Heart right ventricle (tissue), 16 donors: ENCODE data around the gene ZFY. TPM values are rescaled to one million over a fixed set of nuclear protein-coding genes. Genes with fewer than 3 reads are reported as not detected.

Source experiments
- ATAC-seq, 8 donors: fragments of 200-7000 bp; cut with Tn5 transposase; one replicate each; pipeline ENCODE4 v1.9.1; 2020; ENCODE audit warnings: mild to moderate bottlenecking in 8 of 8, moderate library complexity in 8 of 8, moderate number of reproducible peaks in 1 of 8
- DNase-seq, 2 donors: peaks; one replicate each; pipeline ENCODE4 v3.0.0-alpha.2; 2020
- H3K27ac ChIP-seq, 10 donors: fragments of 200-600 bp; sonication (generic) in 2 of 10; one replicate each; pipeline versions ENCODE4 v1.5.0 to v1.8.0; 2020 to 2022; ENCODE audit warnings: mild to moderate bottlenecking in 3 of 10
- H3K27me3 ChIP-seq, 7 donors: fragments of 200-600 bp; one replicate each; pipeline ENCODE4 v1.8.0; 2021 to 2022; ENCODE audit warnings: mild to moderate bottlenecking in 2 of 7
- H3K36me3 ChIP-seq, 9 donors: fragments of 200-600 bp; sonication (generic) in 1 of 9; one replicate each; pipeline versions ENCODE4 v1.5.0 to v1.8.0; 2020 to 2022; ENCODE audit warnings: mild to moderate bottlenecking in 2 of 9
- H3K4me1 ChIP-seq, 9 donors: fragments of 200-600 bp; sonication (generic) in 1 of 9; one replicate each; pipeline versions ENCODE4 v1.5.0 to v1.8.0; 2020 to 2022; ENCODE audit warnings: mild to moderate bottlenecking in 4 of 9
- H3K4me3 ChIP-seq, 10 donors: fragments of 200-600 bp; sonication (generic) in 2 of 10; one replicate each; pipeline versions ENCODE4 v1.5.0 to v1.8.0; 2020 to 2022; ENCODE audit warnings: mild to moderate bottlenecking in 7 of 10, moderate library complexity in 2 of 10
- H3K9me3 ChIP-seq, 11 donors: fragments of 200-600 bp in 10 of 11; sonication (generic) in 2 of 11; one replicate each; pipeline versions ENCODE4 v1.5.0 to v1.8.0; 2013 to 2022; ENCODE audit warnings: mild to moderate bottlenecking in 2 of 11, control low read depth in 1 of 11, moderate library complexity in 1 of 11
- CTCF ChIP-seq, 9 donors: fragments of 200-600 bp; sonication (generic) in 2 of 9; IDR thresholded peaks; one replicate each; pipeline versions ENCODE4 v1.5.0 to v1.8.0; 2021 to 2022; ENCODE audit warnings: antibody characterized with exemption in 9 of 9, mild to moderate bottlenecking in 5 of 9, moderate library complexity in 1 of 9
- WGBS, 2 donors: extraction: QIAGEN DNeasy Blood & Tissue Kit; methylation state at CpG; one replicate each; pipeline ENCODE4 v1.1.7; 2013; ENCODE audit warnings: inconsistent platforms in 1 of 2; 5-methylcytosine and 5-hydroxymethylcytosine counted together
- intact Hi-C, 10 donors: fragments of 100-400 bp; cut with DNase I; formaldehyde crosslinking; loops; one replicate each; pipeline versions ENCODE4 v1.11.1 to v1.14.2; 2022
- polyA plus RNA-seq, 2 donors: library from polyadenylated mRNA; stranded (reverse); fragments of 200-250 nt; gene quantifications; one replicate each; pipeline ENCODE4 v1.2.3, GENCODE V29; 2013
- total RNA-seq, 10 donors: library from RNA; stranded (reverse); fragmentation: NEBNext Ultra II Directional in 3 of 10; extraction: Animal tissue kit (Norgen Biotek cat#: 25700) in 3 of 10; gene quantifications; one replicate each; pipeline versions ENCODE4 v1.2.1 to v1.2.4, GENCODE V29; 2021 to 2023
- donor health status: Arrhythmogenic right ventricular cardiomyopathy.
- donor health status: ischemic (EF 13 %, LVEDD 7.1; RV severe dilation, severe dysfunction).
- donor health status: healthy with polysubstance abuse.
- donor health status: DM: no; HTN: yes; CAD: no.
- donor health status: DM: no; HTN: no; CAD: no.
- donor health status: ischemic (EF 25% LVEDD 6.9; RV normal size, moderate dysfunction).
- donor health status: ischemic (EF 25% LVEDD 5.7; RV mildly dilated, moderate dysfunction).
- donor health status: healthy.
- donor health status: DM: yes; HTN: yes; CAD: no.
- donor health status: Ischemic cardiomyopathy.
- donor health status: ischemic (EF 35%, LVEDD 5.7; RV mildly dilated, moderate dysfunction).
- donor health status: nonischemic (EF 11% LVEDD 7.7; RV severe dilation, severe dysfunction).
- donor health status: DM: yes; HTN: yes; CAD: no.
- donor health status: PGD.
- donor health status: ischemic (EF 29% LVEDD 5.4; RV normal size, mild dysfunction).
- donor health status: nonischemic (EF 23%, LVEDD 6.1; RV moderate dilation, normal function).

ZFY gene
- total and polyA plus RNA-seq, 12 donors, result 2.4 to 17.1 (median 12.2) TPM; not detected in 3

DNA sequence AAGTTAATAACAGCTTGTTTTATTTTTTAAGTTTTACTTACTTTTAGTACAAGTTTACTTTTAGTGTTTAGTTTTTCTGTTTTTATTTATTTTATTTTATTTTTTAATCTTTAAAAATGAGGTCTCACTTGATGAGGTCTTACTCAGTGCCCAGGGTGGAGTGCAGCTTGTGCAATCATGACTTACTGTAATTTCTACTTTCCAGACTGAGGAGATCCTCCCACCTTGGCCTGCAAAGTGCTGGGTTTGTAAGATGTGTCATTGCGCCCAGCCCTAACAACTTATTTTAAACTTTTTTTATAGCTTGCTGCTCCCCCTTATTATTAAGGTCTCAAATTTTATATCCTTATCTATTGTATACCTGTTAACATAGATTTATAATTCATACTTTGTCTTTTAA, 41.7 kb upstream of the ZFY start:
- H3K4me3 ChIP-seq, result no peak overlapping the region
- DNase-seq, result no peak
- H3K9me3 ChIP-seq, result no peaks in the 10 kb centered on the region
- no peak overlapping the region for H3K27ac ChIP-seq
- WGBS, 2 donors, result 88 to 96% methylated on average over 1 of the region's 1 CpG
- no peak for ATAC-seq
- H3K36me3 ChIP-seq, result no peaks in the 10 kb centered on the region
- no peaks in the 10 kb centered on the region for H3K4me1 ChIP-seq
- intact Hi-C loops, result no loop called here
- TF ChIP-seq CTCF (IDR thresholded peaks at IDR 0.05), result no peak
- no peaks in the 10 kb centered on the region for H3K27me3 ChIP-seq

DNA sequence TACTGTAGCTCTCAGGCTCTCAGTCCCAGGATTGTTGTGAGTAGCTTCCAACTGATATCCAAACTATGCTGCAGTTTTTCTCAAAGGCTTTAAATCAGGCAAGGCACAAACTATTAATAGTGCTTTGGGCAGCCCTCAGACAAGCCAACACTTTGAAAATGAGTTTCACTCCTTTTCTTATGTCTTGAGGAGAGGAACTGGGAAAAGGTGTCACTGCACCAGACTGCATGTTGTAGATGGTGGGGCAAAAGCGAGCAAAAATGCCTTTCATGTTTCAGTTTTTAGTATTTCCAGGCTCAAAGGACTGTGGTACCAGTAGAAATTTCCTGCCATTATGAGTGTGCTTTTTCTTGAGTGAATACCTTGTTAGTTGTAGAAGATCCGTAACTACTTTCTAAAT, 39.1 kb upstream of the ZFY start:
- Histone ChIP-seq H3K27me3 (no peaks in the 10 kb centered on the region), H3K9me3 (no peaks in the 10 kb centered on the region), H3K36me3 (no peaks in the 10 kb centered on the region), H3K4me1 (no peaks in the 10 kb centered on the region), H3K4me3 (no peak overlapping the region), H3K27ac (no peak overlapping the region)
- WGBS, 2 donors, result 87 to 92% methylated on average over 2 of the region's 2 CpGs
- DNase-seq (no peak), ATAC-seq (no peak)
- TF ChIP-seq CTCF (IDR thresholded peaks at IDR 0.05), result no peak
- intact Hi-C loops, result no loop called here

DNA sequence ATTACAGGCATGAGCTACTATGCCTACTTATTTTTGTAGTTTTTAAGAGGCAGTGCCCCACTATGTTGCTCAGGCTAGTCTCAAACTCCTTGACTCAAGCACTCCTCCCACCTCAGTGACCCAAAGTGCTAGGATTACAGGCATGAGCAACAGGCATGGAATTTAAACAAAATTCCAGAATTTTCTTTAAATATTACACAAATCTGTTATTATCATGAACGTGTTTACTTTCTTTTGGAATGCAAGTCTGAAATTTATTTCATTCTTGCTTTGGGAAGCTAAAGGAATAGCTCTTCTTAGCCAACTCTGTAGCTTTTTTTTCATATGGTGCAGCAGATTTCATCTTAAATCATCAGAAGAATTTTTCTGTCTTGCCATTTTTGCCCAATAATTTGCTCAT, 27.8 kb upstream of the ZFY start:
- WGBS, 2 donors, result 63 to 72% methylated on average over 1 of the region's 1 CpG
- no peaks in the 10 kb centered on the region for H3K36me3 ChIP-seq
- DNase-seq (no peak), ATAC-seq (no peak)
- H3K4me1 ChIP-seq, result no peaks in the 10 kb centered on the region
- H3K27me3 ChIP-seq, result no peaks in the 10 kb centered on the region
- no peak for TF ChIP-seq CTCF (IDR thresholded peaks at IDR 0.05)
- no peaks in the 10 kb centered on the region for H3K9me3 ChIP-seq
- no peak overlapping the region for H3K4me3 ChIP-seq
- intact Hi-C loops, result no loop called here
- no peak overlapping the region for H3K27ac ChIP-seq

- Histone ChIP-seq H3K27me3 (no peaks in the 10 kb centered on the region), H3K4me1 (no peaks in the 10 kb centered on the region), H3K4me3 (no peak overlapping the region), H3K27ac (no peak overlapping the region), H3K36me3 (no peaks in the 10 kb centered on the region), H3K9me3 (no peaks in the 10 kb centered on the region)
- no peak for ATAC-seq
- TF ChIP-seq CTCF (IDR thresholded peaks at IDR 0.05), result peak in 2 of 9 donors; percentile 5 to 27
- no peak for DNase-seq
- intact Hi-C loops, result no loop called here
These were observed 21.9 kb upstream of the ZFY start for GRCh38 chrY:2913066-2913815.
